Activated T-cell treated with anti-CD3 and anti-CD28 coated beads for 1 hour (primary cell): Measurements from ENCODE around the gene GRM7.

Experiments used
- DNase-seq: peaks from one replicate; pipeline ENCODE4 v3.0.0-alpha.2; 2020; ENCODE audit warnings: low read depth

The GRM7 gene

GRCh38 chr3:7658294-7658693 is 797.4 kb downstream of the GRM7 start:
- DNase-seq: no peak

GRCh38 chr3:7659079-7659478 is 798.2 kb downstream of the GRM7 start:
- no peak for DNase-seq

GRCh38 chr3:7663771-7664170 is 802.9 kb downstream of the GRM7 start:
- DNase-seq: no peak

- DNase-seq: no peak
These were observed 806.9 kb downstream of the GRM7 start for GRCh38 chr3:7667774-7668173.

- no peak for DNase-seq
These were observed 808.7 kb downstream of the GRM7 start for GRCh38 chr3:7669641-7670040.

GRCh38 chr3:7678521-7678920 is 817.6 kb downstream of the GRM7 start:
- DNase-seq: no peak

DNA sequence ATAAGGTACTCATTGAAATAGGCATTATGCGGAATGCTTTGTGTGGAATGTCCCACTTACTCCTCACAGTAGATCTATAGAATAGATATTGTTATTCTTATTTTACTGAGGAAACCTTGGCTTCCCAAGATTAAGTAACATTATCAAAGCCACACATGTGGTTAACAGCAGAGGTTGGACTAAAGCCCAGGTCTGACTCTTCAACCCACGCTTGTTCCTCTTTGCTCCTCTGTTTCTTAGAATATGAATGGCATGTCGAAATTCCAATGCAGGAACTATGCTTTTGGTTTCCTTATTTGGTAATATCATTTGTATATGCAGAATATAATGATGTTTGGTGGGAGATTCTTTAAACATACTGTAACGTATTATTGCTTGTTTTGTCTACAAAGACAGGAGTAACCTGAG is 821.9 kb downstream of the GRM7 start:
- no peak for DNase-seq

DNA sequence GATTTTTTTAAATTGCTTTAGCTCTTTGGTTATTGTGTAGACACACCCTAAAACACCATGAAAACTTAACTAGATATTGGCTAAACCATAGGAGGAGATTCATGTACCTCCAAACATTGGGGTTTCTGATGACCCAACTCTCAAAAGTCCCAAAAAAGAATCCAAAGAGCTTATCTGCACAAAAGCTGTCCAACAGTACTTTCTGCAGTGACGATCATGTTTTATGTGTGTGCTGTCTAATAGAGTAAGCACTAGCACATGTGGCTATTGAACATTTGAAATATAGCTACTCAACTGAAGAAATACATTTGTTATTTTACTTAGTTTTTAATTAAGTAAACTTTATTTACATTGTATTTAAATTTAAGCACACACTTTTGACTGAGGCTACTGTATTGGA is 822.5 kb downstream of the GRM7 start:
- DNase-seq: no peak

GRCh38 chr3:7684182-7684715 is 823.3 kb downstream of the GRM7 start:
- DNase-seq: no peak

GRCh38 chr3:7687428-7688147 is 826.7 kb downstream of the GRM7 start:
- DNase-seq: no peak

DNA sequence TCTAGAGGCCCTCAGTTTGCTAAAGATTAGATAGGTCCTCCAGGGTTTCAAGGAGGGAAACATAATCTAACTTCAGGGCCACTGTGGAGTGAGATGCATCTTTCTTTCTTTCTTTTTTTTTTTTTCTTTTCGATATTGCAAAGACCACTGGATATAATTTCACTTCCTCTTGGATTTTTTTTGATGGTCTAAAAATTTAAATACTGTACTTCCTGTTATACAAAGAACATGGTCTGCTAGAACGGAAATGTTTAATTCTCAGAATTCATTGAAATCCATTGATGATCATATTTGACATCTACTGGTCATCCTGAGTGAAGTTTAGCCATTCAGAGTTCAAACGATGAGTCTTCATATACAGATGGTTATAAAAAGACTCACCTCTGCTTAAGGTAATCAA is 832.0 kb downstream of the GRM7 start:
- DNase-seq: no peak

DNA sequence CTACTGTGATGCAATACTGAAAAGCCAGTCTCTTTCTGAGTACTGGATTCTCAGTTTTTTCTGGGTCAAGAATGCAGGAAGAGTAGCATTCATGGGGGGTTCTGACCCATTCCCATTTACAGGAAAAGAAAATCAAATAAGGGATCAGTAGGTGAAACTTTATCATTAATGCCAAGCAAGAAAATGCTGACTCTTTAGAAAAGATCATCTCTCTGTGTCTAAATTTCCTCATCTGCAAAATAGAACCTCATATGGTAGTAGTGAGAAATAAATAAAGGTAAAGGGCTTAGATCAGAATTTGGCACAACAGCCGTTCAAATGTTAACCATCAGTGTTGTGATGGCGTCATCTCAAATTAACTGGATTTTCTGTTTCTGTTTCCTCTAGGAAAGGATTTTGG is 833.1 kb downstream of the GRM7 start:
- DNase-seq: no peak

DNA sequence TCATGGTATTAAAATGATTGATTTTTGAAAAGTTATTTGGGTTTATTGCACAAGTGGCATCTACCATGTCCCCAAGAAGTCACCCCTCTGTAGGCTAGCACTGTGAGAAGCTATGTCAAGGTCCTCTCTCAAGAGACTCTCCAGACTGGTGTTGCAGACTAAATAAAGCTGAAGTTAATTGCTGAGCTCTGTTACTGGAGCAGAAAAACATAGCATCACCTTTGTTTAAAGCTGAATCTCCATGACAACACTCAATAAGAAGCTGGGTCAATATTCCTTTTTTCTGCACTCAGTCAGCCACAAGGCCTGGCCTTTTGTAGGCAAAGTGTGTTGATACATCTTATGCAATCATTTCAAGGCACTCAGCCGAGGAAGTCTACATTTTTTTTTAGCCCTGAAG is 834.1 kb downstream of the GRM7 start:
- no peak for DNase-seq

- no peak for DNase-seq
These were observed 835.4 kb downstream of the GRM7 start for GRCh38 chr3:7696320-7696719.

DNA sequence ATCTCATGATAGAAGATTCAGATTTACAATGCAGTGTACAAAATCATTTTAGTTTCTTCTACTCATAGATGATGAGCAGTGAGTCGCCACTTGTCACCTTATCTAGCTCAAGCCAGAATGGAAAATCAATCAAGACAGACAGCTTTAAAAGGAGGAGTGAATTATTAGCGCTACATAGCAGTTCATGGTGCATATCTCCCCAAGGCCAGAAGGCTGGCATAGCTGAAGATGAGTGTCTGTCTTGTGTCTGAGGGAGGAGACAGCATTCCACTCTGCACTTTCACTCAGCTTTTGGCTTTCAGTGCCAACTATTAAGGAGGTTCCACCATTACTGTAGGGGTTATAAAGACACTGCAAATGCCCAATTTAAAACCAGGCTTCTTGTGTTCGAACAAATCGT is 836.6 kb downstream of the GRM7 start:
- no peak for DNase-seq

DNA sequence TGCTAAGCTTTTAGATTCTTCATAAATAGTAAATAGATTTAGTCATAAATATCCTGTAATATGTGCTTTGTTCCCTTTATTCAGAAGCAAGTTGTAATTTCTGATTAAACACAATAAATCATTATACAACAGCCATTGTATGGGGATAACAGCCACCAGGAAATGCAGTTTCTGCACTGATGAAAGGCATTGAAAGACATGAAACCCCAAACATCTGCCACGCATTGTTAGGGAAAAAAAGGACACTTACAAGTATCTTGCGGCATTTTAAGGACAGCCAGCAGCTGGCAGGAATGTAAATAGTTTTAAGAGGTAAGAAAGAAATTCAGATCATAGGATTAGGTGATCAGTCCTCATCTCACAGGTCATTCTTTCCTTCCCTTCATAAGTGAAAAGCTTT is 839.6 kb downstream of the GRM7 start:
- no peak for DNase-seq

DNA sequence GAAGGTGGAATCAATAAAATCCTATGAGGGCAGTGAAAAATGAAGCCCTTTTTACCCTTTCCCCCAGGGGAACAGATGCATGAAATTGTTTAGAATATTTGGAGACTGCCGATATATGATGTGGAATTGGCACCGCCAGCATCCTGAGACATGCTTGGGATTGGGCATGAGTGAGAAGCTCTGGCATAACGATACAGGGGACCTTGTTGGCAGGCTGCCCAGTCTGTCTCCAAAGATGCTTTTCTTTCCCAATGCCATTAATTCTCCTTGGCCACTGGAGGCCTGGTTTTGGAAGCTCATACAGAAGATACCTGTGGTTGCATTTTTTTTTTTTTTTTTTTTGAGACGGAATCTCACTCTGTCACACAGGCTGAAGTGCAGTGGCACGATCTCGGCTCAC is 840.1 kb downstream of the GRM7 start:
- no peak for DNase-seq

GRCh38 chr3:7707187-7707586 is 846.3 kb downstream of the GRM7 start:
- no peak for DNase-seq

GRCh38 chr3:7709376-7710082 is 848.6 kb downstream of the GRM7 start:
- no peak for DNase-seq

DNA sequence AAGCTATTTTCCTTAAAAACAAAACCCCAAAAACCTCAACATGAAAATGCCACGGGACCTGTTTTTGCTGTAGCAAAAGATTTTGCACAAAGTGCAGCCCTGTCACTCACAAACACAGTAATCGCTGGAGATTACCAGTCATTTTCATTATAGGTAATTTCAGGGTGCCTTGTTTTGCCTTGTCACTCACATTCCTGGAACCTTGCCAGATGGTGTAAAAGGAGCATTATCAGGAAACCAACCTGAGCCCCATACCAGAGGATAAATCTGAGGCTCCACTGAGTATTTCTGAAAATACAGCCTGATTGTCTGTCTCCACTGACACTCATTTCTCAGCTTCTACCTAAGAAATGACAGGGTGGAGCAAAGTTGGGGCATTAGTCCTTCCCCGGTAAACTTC is 849.4 kb downstream of the GRM7 start:
- no peak for DNase-seq

- DNase-seq: no peak
These were observed 852.8 kb downstream of the GRM7 start for GRCh38 chr3:7713724-7714123.

- DNase-seq: no peak
These were observed 859.9 kb downstream of the GRM7 start for GRCh38 chr3:7720649-7721297.

GRCh38 chr3:7721869-7722268 is 861.0 kb downstream of the GRM7 start:
- no peak for DNase-seq
